MM.1S (cell line): ENCODE data around the gene CTNNAL1.

Experiments used
- EZH2phosphoT487 ChIP-seq: fragments of 300-600 bp; sonication (generic); IDR thresholded peaks from 2 replicates; pipeline ENCODE4 v1.6.1; 2018; ENCODE audit warnings: antibody characterized with exemption, low read length
- TF ChIP-seq, protein P1 (sequence below): fragments of 300-600 bp; sonication (generic); IDR thresholded peaks from 2 replicates; pipeline ENCODE4 v1.5.1; 2016; ENCODE audit warnings: antibody characterized with exemption, low read length, mixed read lengths

DNA sequence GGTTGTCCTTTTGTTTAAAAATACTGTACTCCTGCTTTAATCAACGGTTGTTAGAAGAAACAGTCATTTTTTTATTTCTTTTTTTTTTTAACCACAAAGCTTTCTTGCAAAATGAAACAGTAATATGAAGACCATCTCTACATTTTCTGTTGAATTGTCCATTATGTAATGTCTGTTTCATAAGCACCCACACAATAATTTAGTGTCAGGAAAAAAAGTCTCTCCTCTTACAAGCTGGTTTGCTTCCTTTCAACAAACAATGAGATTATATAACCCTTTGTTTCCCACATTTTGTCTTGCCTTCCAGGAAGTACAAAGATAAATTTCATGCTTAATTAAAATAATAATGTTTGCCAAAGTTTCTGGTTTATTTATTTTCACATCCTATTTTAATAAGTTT is 16.7 kb downstream of the CTNNAL1 start:
- TF ChIP-seq, protein P1, sequence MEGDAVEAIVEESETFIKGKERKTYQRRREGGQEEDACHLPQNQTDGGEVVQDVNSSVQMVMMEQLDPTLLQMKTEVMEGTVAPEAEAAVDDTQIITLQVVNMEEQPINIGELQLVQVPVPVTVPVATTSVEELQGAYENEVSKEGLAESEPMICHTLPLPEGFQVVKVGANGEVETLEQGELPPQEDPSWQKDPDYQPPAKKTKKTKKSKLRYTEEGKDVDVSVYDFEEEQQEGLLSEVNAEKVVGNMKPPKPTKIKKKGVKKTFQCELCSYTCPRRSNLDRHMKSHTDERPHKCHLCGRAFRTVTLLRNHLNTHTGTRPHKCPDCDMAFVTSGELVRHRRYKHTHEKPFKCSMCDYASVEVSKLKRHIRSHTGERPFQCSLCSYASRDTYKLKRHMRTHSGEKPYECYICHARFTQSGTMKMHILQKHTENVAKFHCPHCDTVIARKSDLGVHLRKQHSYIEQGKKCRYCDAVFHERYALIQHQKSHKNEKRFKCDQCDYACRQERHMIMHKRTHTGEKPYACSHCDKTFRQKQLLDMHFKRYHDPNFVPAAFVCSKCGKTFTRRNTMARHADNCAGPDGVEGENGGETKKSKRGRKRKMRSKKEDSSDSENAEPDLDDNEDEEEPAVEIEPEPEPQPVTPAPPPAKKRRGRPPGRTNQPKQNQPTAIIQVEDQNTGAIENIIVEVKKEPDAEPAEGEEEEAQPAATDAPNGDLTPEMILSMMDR = no peak
- TF ChIP-seq EZH2phosphoT487 = no peak
